Suprapubic skin (tissue), 4 donors: Measurements from ENCODE around the gene FGF1.

Experiments used
- CTCF ChIP-seq, 2 donors: fragments of 200-600 bp in 1 of 2; fragments of 450-650 bp in 1 of 2; sonication (generic) in 1 of 2; IDR thresholded peaks; one replicate each; pipeline ENCODE4 v1.5.1; 2016 to 2019; ENCODE audit warnings: antibody characterized with exemption in 2 of 2, mild to moderate bottlenecking in 1 of 2, moderate library complexity in 1 of 2
- EP300 ChIP-seq: sonication (generic); formaldehyde crosslinking; IDR thresholded peaks from one replicate; pipeline ENCODE4 v1.6.1; 2017; ENCODE audit warnings: antibody characterized with exemption
- POLR2A ChIP-seq, 2 donors: fragments of 450-650 bp; IDR thresholded peaks; one replicate each; pipeline ENCODE4 v1.6.1; 2017; ENCODE audit warnings: antibody characterized with exemption in 2 of 2, mild to moderate bottlenecking in 2 of 2, moderate library complexity in 2 of 2
- POLR2AphosphoS5 ChIP-seq, 3 donors: sonication (generic); formaldehyde crosslinking; IDR thresholded peaks; one replicate each; pipeline ENCODE4 v1.6.1; 2017; ENCODE audit warnings: antibody characterized with exemption in 3 of 3

GRCh38 chr5:142644127-142644526 lies 41.8 kb downstream of the FGF1 start:
- TF ChIP-seq CTCF (IDR thresholded peaks at IDR 0.05) (no peak), POLR2A (IDR thresholded peaks at IDR 0.05) (no peak), POLR2AphosphoS5 (IDR thresholded peaks at IDR 0.05) (no peak), EP300 (no peak)
